Ovary (tissue), 9 donors: ENCODE data around the gene LDLR. TPM values are rescaled to one million over a fixed set of nuclear protein-coding genes. Genes with fewer than 3 reads are reported as not detected.

Experiments
- DNase-seq, 5 donors: peaks; one replicate each; pipeline ENCODE4 v3.0.0-alpha.2; 2019 to 2020
- H3K27ac ChIP-seq, 2 donors: fragments of 200-600 bp; one replicate each; pipeline versions ENCODE4 v1.5.1 to v1.8.0; 2019 to 2022
- H3K27me3 ChIP-seq: fragments of 200-600 bp; one replicate; pipeline ENCODE4 v1.8.0; 2022
- H3K36me3 ChIP-seq: fragments of 200-600 bp; sonication (generic); one replicate; pipeline ENCODE4 v1.5.1; 2019
- H3K4me1 ChIP-seq: one replicate; pipeline ENCODE4 v1.8.1; 2013; ENCODE audit warnings: mild to moderate bottlenecking, moderate library complexity; ENCODE audit not compliant: insufficient read depth
- H3K4me3 ChIP-seq: fragments of 200-600 bp; sonication (generic); one replicate; pipeline ENCODE4 v1.5.1; 2017
- H3K9me3 ChIP-seq, 2 donors: fragments of 200-600 bp in 1 of 2; sonication (generic) in 1 of 2; one replicate each; pipeline versions ENCODE4 v1.5.1 to v1.8.1; 2013 to 2019; ENCODE audit warnings: mild to moderate bottlenecking in 1 of 2, moderate library complexity in 1 of 2
- EP300 ChIP-seq: sonication (generic); formaldehyde crosslinking; IDR thresholded peaks from one replicate; pipeline ENCODE4 v1.6.1; 2017; ENCODE audit warnings: antibody characterized with exemption
- POLR2A ChIP-seq: fragments of 450-650 bp; IDR thresholded peaks from one replicate; pipeline ENCODE4 v1.6.1; 2017; ENCODE audit warnings: antibody characterized with exemption, mild to moderate bottlenecking, moderate library complexity
- WGBS, 3 donors: extraction: QIAGEN DNeasy Blood & Tissue Kit in 1 of 3; methylation state at CpG; one replicate each; pipeline versions ENCODE4 v1.1.5 to v1.1.7; 2013 to 2017; 5-methylcytosine and 5-hydroxymethylcytosine counted together
- intact Hi-C, 4 donors: fragments of 100-400 bp; cut with DNase I; formaldehyde crosslinking; loops; one replicate each; pipeline versions ENCODE4 v1.11.0 to v1.15.1; 2022 to 2023
- polyA plus RNA-seq, 2 donors: library from polyadenylated mRNA; stranded (reverse); fragments of 200-250 nt in 1 of 2; fragments of 350-450 nt in 1 of 2; fragmentation: Illumina TruSeq in 1 of 2; extraction: RNeasy Lipid Tissue Mini Kit (QIAGEN cat#74804) in 1 of 2; gene quantifications; one replicate each; pipeline ENCODE4 v1.2.3, GENCODE V29; 2013 to 2014
- total RNA-seq, 7 donors: library from RNA; depleted of rRNA in 2 of 7; stranded (reverse); fragments of >200 nt in 2 of 7; fragmentation: NEBNext Ultra II Directional in 3 of 7; extraction: Animal tissue kit (Norgen Biotek cat#: 25700) in 3 of 7; gene quantifications; one replicate each; pipeline versions ENCODE4 v1.1.0 to v1.2.4, GENCODE V29; 2016 to 2023
- TF ChIP-seq, protein P1 (sequence below), 3 donors: fragments of 450-650 bp in 2 of 3; fragments of 200-600 bp in 1 of 3; IDR thresholded peaks; one replicate each; pipeline versions ENCODE4 v1.5.1 to v1.8.0; 2016 to 2022; ENCODE audit warnings: antibody characterized with exemption in 3 of 3, mild to moderate bottlenecking in 1 of 3
- donor health status: DM: no; HTN: no; CAD: no; lungs with moderate emphysema.
- donor health status: DM: no; HTN: no; CAD: no.
- donor health status: Bipolar disorder and iron deficiency.
- donor health status: DM: yes; HTN: yes; CAD: no.
- donor health status: DM: no; HTN: no; CAD: no.
- donor health status: DM: yes; HTN: yes; CAD: no.

Gene LDLR
- total and polyA plus RNA-seq, 9 donors, result 31.1 to 436 (median 141) TPM

DNA sequence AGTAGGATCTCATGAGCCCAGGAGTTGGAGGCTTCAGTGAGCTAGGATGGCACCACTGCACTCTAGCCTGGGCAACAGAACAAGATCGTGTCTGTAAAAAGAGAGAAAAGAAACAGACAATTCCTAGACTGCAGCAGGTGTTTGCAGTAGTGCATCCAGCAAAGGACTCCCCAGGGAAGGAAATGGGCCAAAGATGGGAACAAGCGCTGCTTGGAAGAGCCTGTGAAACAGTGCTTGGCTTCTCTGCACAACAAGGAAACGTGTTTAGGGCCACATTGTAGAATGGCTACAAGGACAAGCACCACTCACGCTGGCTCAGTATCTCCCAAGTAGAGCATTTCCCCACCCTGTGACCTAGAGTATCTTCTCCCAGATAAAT, 35.5 kb upstream of the LDLR start:
- no peaks in the 10 kb centered on the region for H3K4me1 ChIP-seq
- no peaks in the 10 kb centered on the region for H3K27me3 ChIP-seq
- no peak overlapping the region for H3K4me3 ChIP-seq
- WGBS, 3 donors, result 67 to 77% (median 69%) methylated on average over 4 of the region's 4 CpGs
- intact Hi-C loops, result loop anchor here in 1 of 4 donors (5.0 kb wide), 1 partner anchor 53 kb away; no protein-coding TSS in a partner anchor
- H3K9me3 ChIP-seq, result no peaks in the 10 kb centered on the region
- no peaks in the 10 kb centered on the region for H3K36me3 ChIP-seq
- no peak overlapping the region for H3K27ac ChIP-seq
- DNase-seq, result no peak
- TF ChIP-seq EP300, result no peak
- TF ChIP-seq POLR2A, result no peak
- TF ChIP-seq, protein P1, sequence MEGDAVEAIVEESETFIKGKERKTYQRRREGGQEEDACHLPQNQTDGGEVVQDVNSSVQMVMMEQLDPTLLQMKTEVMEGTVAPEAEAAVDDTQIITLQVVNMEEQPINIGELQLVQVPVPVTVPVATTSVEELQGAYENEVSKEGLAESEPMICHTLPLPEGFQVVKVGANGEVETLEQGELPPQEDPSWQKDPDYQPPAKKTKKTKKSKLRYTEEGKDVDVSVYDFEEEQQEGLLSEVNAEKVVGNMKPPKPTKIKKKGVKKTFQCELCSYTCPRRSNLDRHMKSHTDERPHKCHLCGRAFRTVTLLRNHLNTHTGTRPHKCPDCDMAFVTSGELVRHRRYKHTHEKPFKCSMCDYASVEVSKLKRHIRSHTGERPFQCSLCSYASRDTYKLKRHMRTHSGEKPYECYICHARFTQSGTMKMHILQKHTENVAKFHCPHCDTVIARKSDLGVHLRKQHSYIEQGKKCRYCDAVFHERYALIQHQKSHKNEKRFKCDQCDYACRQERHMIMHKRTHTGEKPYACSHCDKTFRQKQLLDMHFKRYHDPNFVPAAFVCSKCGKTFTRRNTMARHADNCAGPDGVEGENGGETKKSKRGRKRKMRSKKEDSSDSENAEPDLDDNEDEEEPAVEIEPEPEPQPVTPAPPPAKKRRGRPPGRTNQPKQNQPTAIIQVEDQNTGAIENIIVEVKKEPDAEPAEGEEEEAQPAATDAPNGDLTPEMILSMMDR (IDR thresholded peaks at IDR 0.05), result no peak

DNA sequence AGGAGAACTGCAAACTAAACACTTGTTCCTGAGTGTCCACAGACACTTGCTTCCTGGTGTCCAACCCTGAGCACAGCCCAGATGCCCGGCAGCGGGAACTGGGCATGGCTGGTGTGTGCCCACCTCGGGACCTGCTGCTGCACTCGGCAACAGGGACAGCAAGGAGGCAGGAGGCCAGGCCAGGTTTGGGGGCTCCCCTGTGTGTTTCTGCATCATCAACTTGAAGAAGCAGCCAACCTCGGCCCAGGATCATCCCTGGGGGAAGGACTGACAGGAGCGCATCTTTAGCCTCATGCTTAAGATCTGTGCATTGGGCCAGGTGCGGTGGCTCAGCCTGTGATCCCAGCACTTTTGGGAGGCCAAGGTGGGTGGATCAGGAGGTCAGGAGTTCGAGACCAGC, 35.1 kb upstream of the LDLR start:
- no peak for DNase-seq
- 85 to 94% (median 93%) methylated on average over 8 of the region's 8 CpGs for WGBS, 3 donors
- H3K27me3 ChIP-seq, result no peaks in the 10 kb centered on the region
- H3K27ac ChIP-seq, result no peak overlapping the region
- no peaks in the 10 kb centered on the region for H3K4me1 ChIP-seq
- no peak overlapping the region for H3K4me3 ChIP-seq
- H3K36me3 ChIP-seq, result no peaks in the 10 kb centered on the region
- TF ChIP-seq EP300 (no peak), POLR2A (no peak)
- TF ChIP-seq, protein P1 (IDR thresholded peaks at IDR 0.05), result no peak
- intact Hi-C loops, result loop anchor here in 1 of 4 donors (5.0 kb wide), 1 partner anchor 53 kb away; no protein-coding TSS in a partner anchor
- no peaks in the 10 kb centered on the region for H3K9me3 ChIP-seq

DNA sequence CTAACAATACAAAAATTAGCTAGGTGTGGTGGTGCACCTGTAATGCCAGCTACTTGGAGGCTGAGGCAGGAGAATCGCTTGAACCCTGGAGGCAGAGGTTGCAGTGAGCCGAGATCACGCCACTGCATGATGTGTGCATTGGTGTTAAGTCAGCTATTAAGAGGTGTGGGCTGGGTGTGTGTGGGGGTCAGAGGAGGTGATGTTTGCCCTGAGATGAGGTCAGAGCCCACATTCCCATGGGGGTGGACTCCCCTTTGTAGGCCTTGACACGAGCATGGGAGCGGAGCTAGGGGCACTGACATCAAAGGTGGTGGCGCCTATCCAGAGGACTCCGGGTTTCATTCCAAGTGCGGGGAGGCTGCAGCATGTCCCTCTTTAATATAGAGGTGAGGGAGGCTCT, 34.6 kb upstream of the LDLR start:
- no peak for TF ChIP-seq POLR2A
- TF ChIP-seq EP300, result no peak
- TF ChIP-seq, protein P1 (IDR thresholded peaks at IDR 0.05), result no peak
- Histone ChIP-seq H3K36me3 (no peaks in the 10 kb centered on the region), H3K4me3 (no peak overlapping the region), H3K4me1 (no peaks in the 10 kb centered on the region), H3K27me3 (no peaks in the 10 kb centered on the region), H3K9me3 (no peaks in the 10 kb centered on the region), H3K27ac (no peak overlapping the region)
- DNase-seq, result no peak
- intact Hi-C loops, result loop anchor here in 1 of 4 donors (5.0 kb wide), 1 partner anchor 53 kb away; no protein-coding TSS in a partner anchor
- WGBS, 3 donors, result 69 to 75% (median 70%) methylated on average over 8 of the region's 8 CpGs

DNA sequence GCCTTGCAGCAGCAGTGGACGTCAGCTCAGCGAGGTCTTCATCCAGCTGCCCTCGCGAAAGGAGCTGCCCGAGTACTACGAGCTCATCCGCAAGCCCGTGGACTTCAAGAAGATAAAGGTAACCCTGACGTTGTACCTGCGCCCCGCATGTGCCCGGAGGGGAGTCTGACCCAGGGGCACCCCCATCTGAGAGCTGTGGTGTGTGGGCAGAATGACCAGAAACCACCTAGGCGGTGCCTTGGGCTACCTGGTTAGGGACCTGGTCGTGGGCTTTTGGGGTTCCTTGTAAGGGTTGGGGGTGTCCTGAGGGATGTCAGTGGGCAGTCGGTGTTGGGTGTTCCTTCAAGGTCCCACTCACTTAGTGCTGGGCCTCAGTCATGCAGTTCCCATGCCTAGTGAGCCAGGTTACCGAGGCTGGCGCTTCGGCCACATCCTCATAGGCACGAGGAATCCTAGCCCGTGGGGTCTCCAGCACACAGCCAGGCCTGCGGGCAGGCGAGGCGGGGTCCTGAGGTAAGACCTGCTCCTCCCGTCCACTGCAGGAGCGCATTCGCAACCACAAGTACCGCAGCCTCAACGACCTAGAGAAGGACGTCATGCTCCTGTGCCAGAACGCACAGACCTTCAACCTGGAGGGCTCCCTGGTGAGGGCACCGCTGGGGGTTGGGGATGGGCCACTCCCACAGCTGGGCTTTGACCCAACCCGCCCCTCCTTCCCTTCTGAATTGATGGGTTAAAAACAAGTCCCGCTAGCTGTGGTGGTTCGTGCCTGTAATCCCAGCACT, 30.8 kb upstream of the LDLR start:
- TF ChIP-seq, protein P1 (IDR thresholded peaks at IDR 0.05), result no peak
- TF ChIP-seq POLR2A (no peak), EP300 (no peak)
- DNase-seq, result no peak
- H3K9me3 ChIP-seq, result no peaks in the 10 kb centered on the region
- H3K4me3 ChIP-seq, result no peak overlapping the region
- H3K27ac ChIP-seq, result no peak overlapping the region
- no peaks in the 10 kb centered on the region for H3K4me1 ChIP-seq
- intact Hi-C loops, result no loop called here
- H3K27me3 ChIP-seq, result no peaks in the 10 kb centered on the region
- no peaks in the 10 kb centered on the region for H3K36me3 ChIP-seq
- 90 to 93% (median 92%) methylated on average over 30 to 34 of the region's 34 CpGs for WGBS, 3 donors
